AG09309 (cell line): ENCODE measurements around the gene SPANXN3.

Experiments used
- DNase-seq: peaks from one replicate; pipeline ENCODE4 v3.0.0-alpha.2; 2010; ENCODE audit warnings: low read depth
- H3K4me3 ChIP-seq: 2 replicates; pipeline ENCODE4 v1.5.1; 2011; ENCODE audit warnings: mild to moderate bottlenecking, low read depth, low read length, moderate library complexity; ENCODE audit not compliant: control insufficient read depth
- CTCF ChIP-seq: IDR thresholded peaks from 2 replicates; pipeline ENCODE4 v1.5.1; 2011; ENCODE audit warnings: mild to moderate bottlenecking, low read depth, low read length, inconsistent platforms; ENCODE audit not compliant: insufficient read depth, control insufficient read depth; ENCODE audit errors: missing control alignments

Gene SPANXN3

GRCh38 chrX:143462696-143463095 lies 54.6 kb downstream of the SPANXN3 start:
- DNase-seq = no peak
- no peak for TF ChIP-seq CTCF
- no peak overlapping the region for H3K4me3 ChIP-seq

- TF ChIP-seq CTCF = no peak
- H3K4me3 ChIP-seq = no peak overlapping the region
- no peak for DNase-seq
Measured at GRCh38 chrX:143461606-143462005, 55.7 kb downstream of the SPANXN3 start.
